ENCODE data around the gene HOXD4. TPM values are rescaled to one million over a fixed set of nuclear protein-coding genes. Genes with fewer than 3 reads are reported as not detected.

The HOXD4 gene
- total and polyA plus RNA-seq, 2 donors = 0.09 to 1.0 TPM

- DNase-seq (ENCODE audit: low read depth in 6 of 9, low spot score in 9 of 9) = no peak
Measured at GRCh38 chr2:176164201-176164600, 12.9 kb downstream of the HOXD4 start.

GRCh38 chr2:176164611-176165369 is 13.4 kb downstream of the HOXD4 start:
- H3K36me3 ChIP-seq (ENCODE audit: control insufficient read depth in 2 of 2, insufficient read depth in 2 of 2, low read length in 1 of 2) = no peaks in the 10 kb centered on the region
- DNase-seq (ENCODE audit: low read depth in 6 of 9, low spot score in 9 of 9) = no peak
- peaks cover 0 to 4% of the 10 kb centered on the region in 2 donors for H3K9me3 ChIP-seq (ENCODE audit: control insufficient read depth in 2 of 2, insufficient read depth in 1 of 2, low read length in 1 of 2)
- peaks cover 0 to 18% of the 10 kb centered on the region in 2 donors for H3K4me1 ChIP-seq (ENCODE audit: control insufficient read depth in 2 of 2, insufficient read depth in 2 of 2, low read length in 2 of 2)
- H3K27ac ChIP-seq (ENCODE audit: low read depth in 1 of 2, low read length in 1 of 2) = no peak overlapping the region
- 4% methylated on average over 52 of the region's 52 CpGs for WGBS
- peaks cover 87 to 100% of the 10 kb centered on the region in 2 donors for H3K27me3 ChIP-seq (ENCODE audit: control insufficient read depth in 2 of 2, insufficient read depth in 1 of 2, low read length in 1 of 2)
- no peak overlapping the region for H3K4me3 ChIP-seq (ENCODE audit: low read length in 2 of 2)

More at GRCh38 chr2:176164201-176164600, 12.9 kb downstream of the HOXD4 start:
- H3K36me3 ChIP-seq (ENCODE audit: control insufficient read depth in 2 of 2, insufficient read depth in 2 of 2, low read length in 1 of 2) = no peaks in the 10 kb centered on the region
- H3K9me3 ChIP-seq (ENCODE audit: control insufficient read depth in 2 of 2, insufficient read depth in 1 of 2, low read length in 1 of 2) = peaks cover 0 to 4% of the 10 kb centered on the region in 2 donors
- peaks cover 88 to 100% of the 10 kb centered on the region in 2 donors for H3K27me3 ChIP-seq (ENCODE audit: control insufficient read depth in 2 of 2, insufficient read depth in 1 of 2, low read length in 1 of 2)
- no peak overlapping the region for H3K27ac ChIP-seq (ENCODE audit: low read depth in 1 of 2, low read length in 1 of 2)
- H3K4me1 ChIP-seq (ENCODE audit: control insufficient read depth in 2 of 2, insufficient read depth in 2 of 2, low read length in 2 of 2) = peaks cover 0 to 18% of the 10 kb centered on the region in 2 donors
- 15% methylated on average over 13 of the region's 13 CpGs for WGBS
- H3K4me3 ChIP-seq (ENCODE audit: low read length in 2 of 2) = no peak overlapping the region

GRCh38 chr2:176165370-176166050 is 14.2 kb downstream of the HOXD4 start:
- Histone ChIP-seq H3K4me1 (ENCODE audit: control insufficient read depth in 2 of 2, insufficient read depth in 2 of 2, low read length in 2 of 2) (peaks cover 0 to 11% of the 10 kb centered on the region in 2 donors), H3K36me3 (ENCODE audit: control insufficient read depth in 2 of 2, insufficient read depth in 2 of 2, low read length in 1 of 2) (no peaks in the 10 kb centered on the region), H3K27me3 (ENCODE audit: control insufficient read depth in 2 of 2, insufficient read depth in 1 of 2, low read length in 1 of 2) (peaks cover 81 to 100% of the 10 kb centered on the region in 2 donors), H3K27ac (ENCODE audit: low read depth in 1 of 2, low read length in 1 of 2) (no peak overlapping the region), H3K4me3 (ENCODE audit: low read length in 2 of 2) (no peak overlapping the region), H3K9me3 (ENCODE audit: control insufficient read depth in 2 of 2, insufficient read depth in 1 of 2, low read length in 1 of 2) (peaks cover 0 to 4% of the 10 kb centered on the region in 2 donors)
- 4% methylated on average over 26 of the region's 26 CpGs for WGBS
- DNase-seq (ENCODE audit: low read depth in 6 of 9, low spot score in 9 of 9) = no peak

- no peak for DNase-seq (ENCODE audit: low read depth in 6 of 9, low spot score in 9 of 9)
- peaks cover 0 to 6% of the 10 kb centered on the region in 2 donors for H3K4me1 ChIP-seq (ENCODE audit: control insufficient read depth in 2 of 2, insufficient read depth in 2 of 2, low read length in 2 of 2)
- H3K36me3 ChIP-seq (ENCODE audit: control insufficient read depth in 2 of 2, insufficient read depth in 2 of 2, low read length in 1 of 2) = no peaks in the 10 kb centered on the region
- WGBS = 13% methylated on average over 2 of the region's 2 CpGs
- no peak overlapping the region for H3K27ac ChIP-seq (ENCODE audit: low read depth in 1 of 2, low read length in 1 of 2)
- H3K27me3 ChIP-seq (ENCODE audit: control insufficient read depth in 2 of 2, insufficient read depth in 1 of 2, low read length in 1 of 2) = peaks cover 80 to 100% of the 10 kb centered on the region in 2 donors
- no peaks in the 10 kb centered on the region for H3K9me3 ChIP-seq (ENCODE audit: control insufficient read depth in 2 of 2, insufficient read depth in 1 of 2, low read length in 1 of 2)
- no peak overlapping the region for H3K4me3 ChIP-seq (ENCODE audit: low read length in 2 of 2)
Measured at GRCh38 chr2:176166272-176166671, 14.9 kb downstream of the HOXD4 start.

GRCh38 chr2:176167398-176167797 is 16.0 kb downstream of the HOXD4 start:
- H3K4me3 ChIP-seq (ENCODE audit: low read length in 2 of 2) = no peak overlapping the region
- H3K27ac ChIP-seq (ENCODE audit: low read depth in 1 of 2, low read length in 1 of 2) = no peak overlapping the region
- peaks cover 0 to 6% of the 10 kb centered on the region in 2 donors for H3K4me1 ChIP-seq (ENCODE audit: control insufficient read depth in 2 of 2, insufficient read depth in 2 of 2, low read length in 2 of 2)
- H3K27me3 ChIP-seq (ENCODE audit: control insufficient read depth in 2 of 2, insufficient read depth in 1 of 2, low read length in 1 of 2) = peaks cover 80 to 100% of the 10 kb centered on the region in 2 donors
- no peaks in the 10 kb centered on the region for H3K9me3 ChIP-seq (ENCODE audit: control insufficient read depth in 2 of 2, insufficient read depth in 1 of 2, low read length in 1 of 2)
- H3K36me3 ChIP-seq (ENCODE audit: control insufficient read depth in 2 of 2, insufficient read depth in 2 of 2, low read length in 1 of 2) = no peaks in the 10 kb centered on the region
- 67% methylated on average over 1 of the region's 1 CpG for WGBS
- no peak for DNase-seq (ENCODE audit: low read depth in 6 of 9, low spot score in 9 of 9)

- Histone ChIP-seq H3K27me3 (ENCODE audit: control insufficient read depth in 2 of 2, insufficient read depth in 1 of 2, low read length in 1 of 2) (peaks cover 78 to 100% of the 10 kb centered on the region in 2 donors), H3K4me1 (ENCODE audit: control insufficient read depth in 2 of 2, insufficient read depth in 2 of 2, low read length in 2 of 2) (peaks cover 0 to 6% of the 10 kb centered on the region in 2 donors), H3K36me3 (ENCODE audit: control insufficient read depth in 2 of 2, insufficient read depth in 2 of 2, low read length in 1 of 2) (no peaks in the 10 kb centered on the region), H3K9me3 (ENCODE audit: control insufficient read depth in 2 of 2, insufficient read depth in 1 of 2, low read length in 1 of 2) (no peaks in the 10 kb centered on the region), H3K27ac (ENCODE audit: low read depth in 1 of 2, low read length in 1 of 2) (no peak overlapping the region), H3K4me3 (ENCODE audit: low read length in 2 of 2) (no peak overlapping the region)
- DNase-seq (ENCODE audit: low read depth in 6 of 9, low spot score in 9 of 9) = no peak
- WGBS = 79% methylated on average over 5 of the region's 5 CpGs
Measured at GRCh38 chr2:176169181-176169580, 17.8 kb downstream of the HOXD4 start.

GRCh38 chr2:176169711-176170110 is 18.4 kb downstream of the HOXD4 start:
- Histone ChIP-seq H3K4me3 (ENCODE audit: low read length in 2 of 2) (no peak overlapping the region), H3K9me3 (ENCODE audit: control insufficient read depth in 2 of 2, insufficient read depth in 1 of 2, low read length in 1 of 2) (no peaks in the 10 kb centered on the region), H3K27ac (ENCODE audit: low read depth in 1 of 2, low read length in 1 of 2) (no peak overlapping the region), H3K27me3 (ENCODE audit: control insufficient read depth in 2 of 2, insufficient read depth in 1 of 2, low read length in 1 of 2) (peaks cover 78 to 100% of the 10 kb centered on the region in 2 donors), H3K36me3 (ENCODE audit: control insufficient read depth in 2 of 2, insufficient read depth in 2 of 2, low read length in 1 of 2) (no peaks in the 10 kb centered on the region), H3K4me1 (ENCODE audit: control insufficient read depth in 2 of 2, insufficient read depth in 2 of 2, low read length in 2 of 2) (peaks cover 0 to 8% of the 10 kb centered on the region in 2 donors)
- WGBS = 74% methylated on average over 2 of the region's 2 CpGs
- DNase-seq (ENCODE audit: low read depth in 6 of 9, low spot score in 9 of 9) = no peak

GRCh38 chr2:176170602-176171305 is 19.4 kb downstream of the HOXD4 start:
- 80% methylated on average over 1 of the region's 1 CpG for WGBS
- H3K27ac ChIP-seq (ENCODE audit: low read depth in 1 of 2, low read length in 1 of 2) = no peak overlapping the region
- peaks cover 79 to 100% of the 10 kb centered on the region in 2 donors for H3K27me3 ChIP-seq (ENCODE audit: control insufficient read depth in 2 of 2, insufficient read depth in 1 of 2, low read length in 1 of 2)
- no peak for DNase-seq (ENCODE audit: low read depth in 6 of 9, low spot score in 9 of 9)
- H3K9me3 ChIP-seq (ENCODE audit: control insufficient read depth in 2 of 2, insufficient read depth in 1 of 2, low read length in 1 of 2) = no peaks in the 10 kb centered on the region
- H3K4me3 ChIP-seq (ENCODE audit: low read length in 2 of 2) = no peak overlapping the region
- no peaks in the 10 kb centered on the region for H3K36me3 ChIP-seq (ENCODE audit: control insufficient read depth in 2 of 2, insufficient read depth in 2 of 2, low read length in 1 of 2)
- H3K4me1 ChIP-seq (ENCODE audit: control insufficient read depth in 2 of 2, insufficient read depth in 2 of 2, low read length in 2 of 2) = peaks cover 0 to 8% of the 10 kb centered on the region in 2 donors

Data from thymus (tissue), 11 donors.